Stimulated activated CD4-positive, alpha-beta T cell treated with anti-CD3 and anti-CD28 coated beads, Interleukin-1b, Interleukin-23, amount 100 ng/mL, for 24 hours (primary cell): ENCODE measurements around the gene IL27RA.
"Not testable (repeated sequence)": the region's sequence is repeated elsewhere in the genome, so short reads cannot be mapped to it uniquely, and the experiment has no call there.

Experiments used
- DNase-seq, 4 experiments: peaks; one replicate each; pipeline ENCODE4 v3.0.0-alpha.2; 2020; ENCODE audit warnings: low read depth in 4 of 4, low spot score in 1 of 4

Gene IL27RA

GRCh38 chr19:14027856-14028450 lies 3.6 kb upstream of the IL27RA start, which contains the start of gene RLN3:
TSS of gene RLN3 (plus strand) at chr19:14028148. CDS start at chr19:14028205, 57 bp downstream.
- DNase-seq, result no peak

GRCh38 chr19:14028901-14029300 lies 2.7 kb upstream of the IL27RA start:
- DNase-seq, result no peak

GRCh38 chr19:14030997-14031718 lies 404 bp upstream of the IL27RA start:
- DNase-seq, result peak in 1 of 4 experiments; percentile 38

GRCh38 chr19:14033946-14034345 lies 2.4 kb downstream of the IL27RA start:
- no peak for DNase-seq

- DNase-seq, result not testable (repeated sequence)
Observed at GRCh38 chr19:14035159-14035558, 3.6 kb downstream of the IL27RA start.

GRCh38 chr19:14035706-14036105 lies 4.1 kb downstream of the IL27RA start:
- DNase-seq, result no peak

GRCh38 chr19:14039181-14039580 lies 7.6 kb downstream of the IL27RA start:
- no peak for DNase-seq

- DNase-seq, result not testable (repeated sequence)
Observed at GRCh38 chr19:14042659-14043608, 11.4 kb downstream of the IL27RA start.

GRCh38 chr19:14047866-14048265 lies 16.3 kb downstream of the IL27RA start:
- DNase-seq, result not testable (repeated sequence)

GRCh38 chr19:14048443-14049153 lies 17.0 kb downstream of the IL27RA start:
- DNase-seq, result peak; percentile 50 to 72 (median 65)

- no peak for DNase-seq
Observed at GRCh38 chr19:14050512-14050911, 18.9 kb downstream of the IL27RA start.

- not testable (repeated sequence) for DNase-seq
Observed at GRCh38 chr19:14050961-14051360, 19.4 kb downstream of the IL27RA start.

GRCh38 chr19:14051980-14052379 lies 20.4 kb downstream of the IL27RA start:
- no peak for DNase-seq

- no peak for DNase-seq
Observed at GRCh38 chr19:14052470-14052869, 20.9 kb downstream of the IL27RA start.

- no peak for DNase-seq
Observed at GRCh38 chr19:14053032-14053431, 21.5 kb downstream of the IL27RA start.

- DNase-seq, result no peak
Observed at GRCh38 chr19:14053500-14053899, 21.9 kb downstream of the IL27RA start.

- DNase-seq, result no peak
Observed at GRCh38 chr19:14054099-14054498, 22.5 kb downstream of the IL27RA start.

GRCh38 chr19:14054721-14055120 lies 23.2 kb downstream of the IL27RA start:
- no peak for DNase-seq

- no peak for DNase-seq
Observed at GRCh38 chr19:14055396-14055795, 23.8 kb downstream of the IL27RA start.

GRCh38 chr19:14056069-14056666 lies 24.6 kb downstream of the IL27RA start:
- no peak for DNase-seq
